ENCODE data around the gene EIF1AD. TPM values are rescaled to one million over a fixed set of nuclear protein-coding genes. Genes with fewer than 3 reads are reported as not detected.
"Not testable (repeated sequence)": the region's sequence is repeated elsewhere in the genome, so short reads cannot be mapped to it uniquely, and the experiment has no call there.

The EIF1AD gene
- total RNA-seq, 1 experiment from 2014 or later = 77.0 TPM

- no TSS peak for BruUV-seq (replicated peaks)
- no peaks in the 10 kb centered on the region for H3K36me3 ChIP-seq (ENCODE audit: low read depth, low read length)
- TF ChIP-seq, protein P1, sequence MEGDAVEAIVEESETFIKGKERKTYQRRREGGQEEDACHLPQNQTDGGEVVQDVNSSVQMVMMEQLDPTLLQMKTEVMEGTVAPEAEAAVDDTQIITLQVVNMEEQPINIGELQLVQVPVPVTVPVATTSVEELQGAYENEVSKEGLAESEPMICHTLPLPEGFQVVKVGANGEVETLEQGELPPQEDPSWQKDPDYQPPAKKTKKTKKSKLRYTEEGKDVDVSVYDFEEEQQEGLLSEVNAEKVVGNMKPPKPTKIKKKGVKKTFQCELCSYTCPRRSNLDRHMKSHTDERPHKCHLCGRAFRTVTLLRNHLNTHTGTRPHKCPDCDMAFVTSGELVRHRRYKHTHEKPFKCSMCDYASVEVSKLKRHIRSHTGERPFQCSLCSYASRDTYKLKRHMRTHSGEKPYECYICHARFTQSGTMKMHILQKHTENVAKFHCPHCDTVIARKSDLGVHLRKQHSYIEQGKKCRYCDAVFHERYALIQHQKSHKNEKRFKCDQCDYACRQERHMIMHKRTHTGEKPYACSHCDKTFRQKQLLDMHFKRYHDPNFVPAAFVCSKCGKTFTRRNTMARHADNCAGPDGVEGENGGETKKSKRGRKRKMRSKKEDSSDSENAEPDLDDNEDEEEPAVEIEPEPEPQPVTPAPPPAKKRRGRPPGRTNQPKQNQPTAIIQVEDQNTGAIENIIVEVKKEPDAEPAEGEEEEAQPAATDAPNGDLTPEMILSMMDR (conservative IDR thresholded peaks at IDR 0.05; ENCODE audit: low read depth, low read length) = no peak
- TF ChIP-seq EZH2 (IDR thresholded peaks at IDR 0.05; ENCODE audit: low read length, unreplicated experiment) = no peak
- no peak for TF ChIP-seq EZH2phosphoT487 (IDR thresholded peaks at IDR 0.05; ENCODE audit: borderline replicate concordance, low read length)
- no peaks in the 10 kb centered on the region for H3K9me2 ChIP-seq (replicated peaks; ENCODE audit: low read length)
- H3K9me3 ChIP-seq (ENCODE audit: low read length) = no peaks in the 10 kb centered on the region
- no peak within 1 kb of the TSS for H3K9ac ChIP-seq (ENCODE audit: low read length)
- intact Hi-C loops (cut with micrococcal nuclease) = no loop called here
- H3K4me1 ChIP-seq (ENCODE audit: insufficient read depth, low read length) = peaks cover 17% of the 10 kb centered on the region
- H3K4me3 ChIP-seq (ENCODE audit: low read length) = no peak within 1 kb of the TSS
- no peak within 1 kb of the TSS for H2AFZ ChIP-seq (ENCODE audit: low read length)
- no peaks in the 10 kb centered on the region for H3K27me3 ChIP-seq (ENCODE audit: low read length)
- H3K27ac ChIP-seq (ENCODE audit: low read length) = no peak within 1 kb of the TSS
- no peaks in the 10 kb centered on the region for H3K79me2 ChIP-seq (ENCODE audit: low read length)
- ATAC-seq (no peak), DNase-seq (no peak)
- H3K4me2 ChIP-seq (ENCODE audit: low read length) = no peak within 1 kb of the TSS
- POLR2A ChIA-PET (ENCODE audit: unreplicated experiment) = no interaction called here
- no peaks in the 10 kb centered on the region for H3F3A ChIP-seq (ENCODE audit: low read length, unreplicated experiment)
- CTCF ChIA-PET = no interaction called here
- no peaks in the 10 kb centered on the region for H4K20me1 ChIP-seq (ENCODE audit: low read length)
These were observed 24.1 kb upstream of the EIF1AD start, which contains the start of gene CATSPER1 for GRCh38 chr11:66026017-66026529. CATSPER1 (minus strand) TSS chr11:66026479; CDS start chr11:66026379, 100 bp downstream.

- peaks cover 24% of the 10 kb centered on the region for H3K4me1 ChIP-seq (ENCODE audit: insufficient read depth, low read length)
- H4K20me1 ChIP-seq (ENCODE audit: low read length); BruUV-seq (replicated peaks); ATAC-seq; H2AFZ ChIP-seq (ENCODE audit: low read length); CTCF ChIA-PET; H3K36me3 ChIP-seq (ENCODE audit: low read depth, low read length); H3K4me2 ChIP-seq (ENCODE audit: low read length); POLR2A ChIA-PET (ENCODE audit: unreplicated experiment); H3K4me3 ChIP-seq (ENCODE audit: low read length); H3K27me3 ChIP-seq (ENCODE audit: low read length); H3K9me2 ChIP-seq (replicated peaks; ENCODE audit: low read length); H3K79me2 ChIP-seq (ENCODE audit: low read length); H3K27ac ChIP-seq (ENCODE audit: low read length); H3F3A ChIP-seq (ENCODE audit: low read length, unreplicated experiment); DNase-seq; H3K9ac ChIP-seq (ENCODE audit: low read length); intact Hi-C loops (cut with micrococcal nuclease); H3K9me3 ChIP-seq (ENCODE audit: low read length): not testable (repeated sequence)
These were observed 21.2 kb upstream of the EIF1AD start for GRCh38 chr11:66023186-66023440.

DNA sequence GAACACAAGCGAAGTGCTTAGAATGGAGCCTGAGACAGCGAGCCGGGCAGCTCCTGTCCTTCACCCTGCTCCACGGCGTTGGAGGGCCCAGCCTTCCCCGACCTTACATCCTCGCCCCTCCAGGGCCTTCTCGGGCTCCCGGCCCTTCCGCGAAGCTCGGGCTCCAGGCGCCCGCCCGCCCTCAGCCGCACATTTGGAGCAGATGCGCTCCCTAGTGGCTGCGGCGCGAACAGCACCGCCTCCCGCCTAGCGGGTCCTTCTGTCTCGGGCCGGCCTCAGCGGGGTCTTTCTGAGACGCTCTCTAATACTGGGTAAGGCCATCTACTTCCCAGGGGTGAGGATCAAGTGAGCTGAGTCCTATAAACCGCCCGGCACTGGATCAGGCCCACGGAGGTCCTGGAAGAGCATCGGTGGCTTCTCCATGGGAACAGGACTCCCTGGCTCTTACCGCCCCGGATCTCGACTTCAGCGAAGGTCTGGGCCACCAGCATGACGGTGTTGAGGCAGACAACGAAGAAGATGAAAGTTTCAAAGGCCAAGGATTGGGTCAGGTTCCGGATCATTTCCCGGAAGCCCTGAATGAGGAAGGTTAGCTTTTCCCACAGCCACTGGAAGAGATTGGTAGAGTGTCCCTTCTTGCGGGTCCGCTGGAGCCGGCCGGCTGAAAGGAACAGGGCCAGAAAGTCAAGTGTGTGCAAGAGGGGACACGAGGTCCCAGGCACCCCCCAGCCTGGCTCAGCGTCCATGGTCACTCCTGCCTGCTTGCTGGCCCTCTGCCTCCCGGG is 20.6 kb upstream of the EIF1AD start:
- no peaks in the 10 kb centered on the region for H3K36me3 ChIP-seq (ENCODE audit: low read depth, low read length)
- peak; percentile 75 for ATAC-seq
- H3K79me2 ChIP-seq (ENCODE audit: low read length) = no peaks in the 10 kb centered on the region
- peaks cover 24% of the 10 kb centered on the region for H3K4me1 ChIP-seq (ENCODE audit: insufficient read depth, low read length)
- intact Hi-C loops (cut with micrococcal nuclease) = no loop called here
- BruUV-seq (replicated peaks) = TSS peak; percentile 30
- H3K4me2 ChIP-seq (ENCODE audit: low read length) = peak overlapping the region; percentile 82
- H2AFZ ChIP-seq (ENCODE audit: low read length) = peak overlapping the region; percentile 72
- ChIA-PET CTCF (interaction anchor here (0.5 to 0.7 kb wide), 4 partner anchors 23 to 747 kb away, joined by 3 to 16 read pairs (median 4); partner anchors contain the start of gene EHBP1L1), POLR2A (ENCODE audit: unreplicated experiment) (interaction anchor here (0.6 kb wide), 1 partner anchor 20 kb away, joined by 3 read pairs; no protein-coding TSS in a partner anchor)
- no peaks in the 10 kb centered on the region for H3F3A ChIP-seq (ENCODE audit: low read length, unreplicated experiment)
- peak overlapping the region; percentile 51 for H3K4me3 ChIP-seq (ENCODE audit: low read length)
- H3K9me2 ChIP-seq (replicated peaks; ENCODE audit: low read length) = no peaks in the 10 kb centered on the region
- no peak overlapping the region for H3K27ac ChIP-seq (ENCODE audit: low read length)
- TF ChIP-seq EZH2 (IDR thresholded peaks at IDR 0.05; ENCODE audit: low read length, unreplicated experiment) = no peak
- TF ChIP-seq, protein P1 (conservative IDR thresholded peaks at IDR 0.05; ENCODE audit: low read depth, low read length) = peak; percentile 98
- H3K9ac ChIP-seq (ENCODE audit: low read length) = no peak overlapping the region; the same call in 1 of the 2 replicates
- no peaks in the 10 kb centered on the region for H3K27me3 ChIP-seq (ENCODE audit: low read length)
- DNase-seq = peak; percentile 84
- H3K9me3 ChIP-seq (ENCODE audit: low read length) = no peaks in the 10 kb centered on the region
- H4K20me1 ChIP-seq (ENCODE audit: low read length) = no peaks in the 10 kb centered on the region
